ENCODE measurements around the gene C1QBP.

DNA sequence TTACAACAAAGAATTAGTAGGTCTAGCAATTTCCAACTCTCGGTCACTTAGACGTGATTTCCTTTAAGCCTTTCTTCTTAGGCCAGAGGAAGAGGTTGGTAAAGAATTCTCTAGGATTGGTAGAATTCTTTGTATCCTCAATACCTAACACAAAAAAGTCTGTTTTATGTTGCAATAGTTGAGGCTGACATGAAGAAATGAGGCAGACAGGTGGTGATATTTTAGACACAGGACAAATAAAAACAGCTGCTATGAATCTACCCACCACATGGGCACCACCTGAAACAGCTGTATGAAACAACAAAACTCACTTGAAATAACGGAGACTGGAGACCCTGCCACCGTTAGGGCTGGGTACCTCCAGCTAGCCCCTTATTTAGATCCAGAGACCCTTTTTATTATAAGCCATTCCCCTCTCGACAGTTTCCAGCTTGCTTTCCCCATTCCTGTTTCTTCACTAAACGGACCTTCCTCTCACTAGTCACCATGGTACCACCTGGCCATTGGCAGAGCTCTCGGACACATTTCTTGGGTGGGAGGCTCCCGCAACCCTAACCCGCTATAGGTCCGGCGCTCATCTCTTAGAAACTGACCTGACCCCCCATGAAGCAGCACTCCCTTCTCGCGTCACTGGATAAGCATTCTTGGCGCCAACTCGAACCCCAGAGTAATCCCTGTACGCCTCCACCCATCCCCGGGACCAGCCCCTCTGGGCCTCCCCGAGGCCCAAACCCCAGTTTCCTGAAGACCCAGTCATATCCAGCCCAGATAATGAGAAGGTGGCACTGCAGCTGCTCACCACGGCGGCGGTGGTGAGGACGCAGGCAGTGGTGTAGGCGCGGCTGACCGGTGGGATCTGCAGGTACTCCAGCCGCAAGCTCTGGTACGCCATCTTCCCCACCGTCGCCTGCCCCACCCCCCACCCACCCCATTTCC lies 46.6 kb upstream of the C1QBP start, which contains the start of gene DERL2:
- no peak for TF ChIP-seq CTCF (IDR thresholded peaks at IDR 0.05; ENCODE audit: low read depth, low read length)
- no peak for TF ChIP-seq EZH2phosphoT487 (IDR thresholded peaks at IDR 0.05; ENCODE audit: low read depth)

Data from OCI-LY3 (cell line).